Measurements from ENCODE around the gene CENPQ.

The CENPQ gene

GRCh38 chr6:49519660-49520059 is 56.5 kb downstream of the CENPQ start:
- ChIA-PET CTCF (interaction anchor here (1.4 kb wide), 1 partner anchor 12 kb away, joined by 5 read pairs; no protein-coding TSS in a partner anchor), POLR2A (no interaction called here)
- no peak for TF ChIP-seq TARDBP (IDR thresholded peaks at IDR 0.05)
- TF ChIP-seq NFRKB (IDR thresholded peaks at IDR 0.05): no peak
- no peak for TF ChIP-seq FOXM1 (IDR thresholded peaks at IDR 0.05; ENCODE audit: borderline replicate concordance)
- TF ChIP-seq ARNT (IDR thresholded peaks at IDR 0.05): no peak
- TF ChIP-seq SP1 (IDR thresholded peaks at IDR 0.05): no peak
- no peak for TF ChIP-seq CTBP1 (IDR thresholded peaks at IDR 0.05; ENCODE audit: borderline replicate concordance)
- no peak for TF ChIP-seq HDGF (IDR thresholded peaks at IDR 0.05; ENCODE audit: borderline replicate concordance)
- no peak for DNase-seq (ENCODE audit: extremely low spot score)

- ChIA-PET CTCF (no interaction called here), POLR2A (no interaction called here)
- TF ChIP-seq ZNF384 (IDR thresholded peaks at IDR 0.05) (no peak), FOXM1 (IDR thresholded peaks at IDR 0.05; ENCODE audit: borderline replicate concordance) (no peak), FOXA1 (IDR thresholded peaks at IDR 0.05) (no peak), ARNT (IDR thresholded peaks at IDR 0.05) (no peak), FOXK2 (IDR thresholded peaks at IDR 0.05) (no peak), ELF4 (IDR thresholded peaks at IDR 0.05) (no peak), PKNOX1 (IDR thresholded peaks at IDR 0.05) (no peak), SP1 (IDR thresholded peaks at IDR 0.05) (no peak), SUZ12 (IDR thresholded peaks at IDR 0.05) (no peak), L3MBTL2 (conservative IDR thresholded peaks at IDR 0.05) (no peak), CTBP1 (IDR thresholded peaks at IDR 0.05; ENCODE audit: borderline replicate concordance) (no peak), BHLHE40 (IDR thresholded peaks at IDR 0.05; ENCODE audit: borderline replicate concordance) (no peak), LEF1 (IDR thresholded peaks at IDR 0.05; ENCODE audit: borderline replicate concordance) (no peak), TARDBP (IDR thresholded peaks at IDR 0.05) (no peak), NFRKB (IDR thresholded peaks at IDR 0.05) (no peak), HDGF (IDR thresholded peaks at IDR 0.05; ENCODE audit: borderline replicate concordance) (no peak)
- no peak for DNase-seq (ENCODE audit: extremely low spot score)
Observed at GRCh38 chr6:49522710-49523593, 59.8 kb downstream of the CENPQ start.

- TF ChIP-seq TARDBP (IDR thresholded peaks at IDR 0.05) (no peak), LEF1 (IDR thresholded peaks at IDR 0.05; ENCODE audit: borderline replicate concordance) (no peak), PKNOX1 (IDR thresholded peaks at IDR 0.05) (no peak), SUZ12 (IDR thresholded peaks at IDR 0.05) (no peak), CTBP1 (IDR thresholded peaks at IDR 0.05; ENCODE audit: borderline replicate concordance) (no peak), FOXM1 (IDR thresholded peaks at IDR 0.05; ENCODE audit: borderline replicate concordance) (no peak), ELF4 (IDR thresholded peaks at IDR 0.05) (no peak)
- ChIA-PET POLR2A (no interaction called here), CTCF (no interaction called here)
- DNase-seq (ENCODE audit: extremely low spot score): no peak
Observed at GRCh38 chr6:49523901-49524300, 60.7 kb downstream of the CENPQ start.

- ChIA-PET CTCF (no interaction called here), POLR2A (no interaction called here)
- TF ChIP-seq LEF1 (IDR thresholded peaks at IDR 0.05; ENCODE audit: borderline replicate concordance) (no peak), FOXK2 (IDR thresholded peaks at IDR 0.05) (no peak), ELF4 (IDR thresholded peaks at IDR 0.05) (no peak), ARNT (IDR thresholded peaks at IDR 0.05) (no peak), NFRKB (IDR thresholded peaks at IDR 0.05) (no peak), PKNOX1 (IDR thresholded peaks at IDR 0.05) (no peak), SP1 (IDR thresholded peaks at IDR 0.05) (no peak), FOXM1 (IDR thresholded peaks at IDR 0.05; ENCODE audit: borderline replicate concordance) (no peak), ZNF384 (IDR thresholded peaks at IDR 0.05) (no peak), SUZ12 (IDR thresholded peaks at IDR 0.05) (no peak), TARDBP (IDR thresholded peaks at IDR 0.05) (no peak), CTBP1 (IDR thresholded peaks at IDR 0.05; ENCODE audit: borderline replicate concordance) (no peak), L3MBTL2 (conservative IDR thresholded peaks at IDR 0.05) (no peak), HDGF (IDR thresholded peaks at IDR 0.05; ENCODE audit: borderline replicate concordance) (no peak), BHLHE40 (IDR thresholded peaks at IDR 0.05; ENCODE audit: borderline replicate concordance) (no peak), FOXA1 (IDR thresholded peaks at IDR 0.05) (no peak)
- DNase-seq (ENCODE audit: extremely low spot score): no peak
Observed at GRCh38 chr6:49524541-49524940, 61.4 kb downstream of the CENPQ start.

- ChIA-PET CTCF (interaction anchor here (1.6 kb wide), 1 partner anchor 80 kb away, joined by 3 read pairs; no protein-coding TSS in a partner anchor), POLR2A (no interaction called here)
- TF ChIP-seq SP1 (IDR thresholded peaks at IDR 0.05) (no peak), ARNT (IDR thresholded peaks at IDR 0.05) (no peak), ELF4 (IDR thresholded peaks at IDR 0.05) (no peak), FOXM1 (IDR thresholded peaks at IDR 0.05; ENCODE audit: borderline replicate concordance) (no peak), ZNF384 (IDR thresholded peaks at IDR 0.05) (no peak), TARDBP (IDR thresholded peaks at IDR 0.05) (no peak), HDGF (IDR thresholded peaks at IDR 0.05; ENCODE audit: borderline replicate concordance) (no peak), CTBP1 (IDR thresholded peaks at IDR 0.05; ENCODE audit: borderline replicate concordance) (no peak), PKNOX1 (IDR thresholded peaks at IDR 0.05) (no peak), SUZ12 (IDR thresholded peaks at IDR 0.05) (no peak), NFRKB (IDR thresholded peaks at IDR 0.05) (no peak), FOXK2 (IDR thresholded peaks at IDR 0.05) (no peak), L3MBTL2 (conservative IDR thresholded peaks at IDR 0.05) (no peak), FOXA1 (IDR thresholded peaks at IDR 0.05) (no peak), LEF1 (IDR thresholded peaks at IDR 0.05; ENCODE audit: borderline replicate concordance) (no peak), BHLHE40 (IDR thresholded peaks at IDR 0.05; ENCODE audit: borderline replicate concordance) (no peak)
- no peak for DNase-seq (ENCODE audit: extremely low spot score)
Observed at GRCh38 chr6:49526598-49526997, 63.4 kb downstream of the CENPQ start.

All from HEK293T (cell line).